ENCODE results near the gene CZIB.
"Not testable (repeated sequence)": the region's sequence is repeated elsewhere in the genome, so short reads cannot be mapped to it uniquely, and the experiment has no call there.

Gene CZIB

DNA sequence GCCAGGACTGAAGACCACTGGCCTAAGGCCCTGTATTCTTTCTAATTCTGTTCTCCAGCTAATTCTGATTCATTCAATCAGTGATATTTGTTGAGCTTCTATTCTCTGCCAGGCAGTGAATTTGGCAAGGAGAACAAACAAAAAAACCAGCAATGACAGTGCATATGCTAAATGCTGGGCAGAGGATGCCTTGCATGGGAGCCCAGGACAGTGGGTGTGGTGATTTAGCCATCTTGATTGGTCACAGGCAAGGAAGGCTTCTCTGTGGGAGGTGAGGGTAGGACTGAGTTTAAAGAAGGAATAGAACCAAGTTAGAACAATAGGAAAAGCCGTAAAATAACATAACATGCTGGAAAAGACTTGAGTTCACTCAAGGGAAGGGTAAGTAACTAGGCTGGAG, 33.0 kb downstream of the CZIB start:
- no peak for DNase-seq

DNA sequence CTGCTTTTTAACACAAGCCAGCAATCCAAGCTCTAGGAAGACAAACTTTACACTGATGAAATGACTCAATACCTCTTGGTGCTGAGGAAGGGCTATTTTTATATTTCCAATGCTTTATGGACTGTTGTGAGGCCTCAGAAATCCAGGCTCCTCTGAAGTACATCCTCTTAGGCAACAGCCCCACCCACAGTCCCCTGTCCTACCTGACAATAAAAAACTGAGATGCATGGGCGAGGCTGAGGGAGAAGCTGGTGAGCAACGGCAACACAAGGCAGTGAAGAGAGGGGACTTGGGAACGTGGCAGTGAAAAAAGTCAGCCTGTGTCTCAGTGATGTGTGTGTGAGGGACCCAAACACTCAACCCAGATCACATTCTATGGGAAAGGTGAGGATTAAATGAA, 33.9 kb downstream of the CZIB start:
- no peak for DNase-seq

DNA sequence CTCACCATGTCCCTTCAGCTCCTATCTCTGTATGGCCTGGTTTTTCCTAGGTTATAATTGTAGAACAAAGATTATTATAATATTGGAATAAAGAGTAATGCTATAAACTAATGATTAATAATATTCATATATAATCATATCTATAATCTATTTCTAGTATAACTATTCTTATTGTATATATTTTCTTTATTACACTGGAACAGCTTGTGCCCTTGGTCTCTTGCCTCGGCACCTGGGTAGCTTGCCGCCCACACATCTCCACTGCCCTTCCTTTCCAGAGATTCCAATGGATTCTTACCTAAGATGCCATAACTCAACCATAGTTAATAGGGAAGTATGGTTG, 34.5 kb downstream of the CZIB start:
- DNase-seq: not testable (repeated sequence)

DNA sequence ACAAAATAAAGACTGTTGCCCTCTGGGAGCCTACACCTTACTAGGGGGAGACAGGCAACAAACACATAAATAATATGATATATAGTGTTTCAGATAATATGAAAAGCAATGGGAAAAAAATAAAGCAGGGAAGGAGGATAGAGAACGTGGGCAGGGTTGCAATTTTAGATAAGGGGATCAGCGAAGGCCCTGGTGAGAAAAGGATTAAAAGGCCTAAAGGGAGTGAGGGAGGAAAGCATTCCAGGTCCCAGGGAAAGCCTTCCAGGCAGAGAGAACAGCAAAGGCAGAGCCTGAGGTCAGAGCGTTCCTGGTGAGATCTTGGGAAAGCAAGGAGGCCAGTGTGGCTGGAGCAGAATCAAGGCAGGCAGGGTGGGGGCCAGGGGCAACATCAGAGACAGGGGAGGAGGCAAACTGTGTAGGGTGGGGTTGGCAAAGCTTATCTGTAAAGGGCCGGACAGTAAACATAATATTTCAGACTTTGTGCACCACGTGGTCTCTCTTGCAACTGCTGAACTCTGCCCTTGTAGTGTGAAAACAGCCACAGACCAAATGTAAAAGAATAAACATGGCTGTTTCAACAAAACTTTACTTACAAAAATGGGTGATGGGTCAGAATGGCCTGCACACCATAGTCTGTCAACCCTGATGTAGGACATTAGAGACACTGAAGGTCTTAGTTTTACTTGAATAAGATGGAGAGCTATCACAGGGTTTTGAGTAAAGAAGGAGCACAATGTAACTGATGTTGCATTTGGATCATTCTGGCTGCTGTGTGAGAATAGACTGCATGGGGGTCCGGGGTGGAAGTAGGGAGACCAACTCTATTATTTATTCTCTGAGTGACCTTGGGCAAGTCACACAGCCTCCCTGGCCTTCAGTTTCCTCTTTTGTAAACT, 37.1 kb downstream of the CZIB start:
- DNase-seq: no peak

DNA sequence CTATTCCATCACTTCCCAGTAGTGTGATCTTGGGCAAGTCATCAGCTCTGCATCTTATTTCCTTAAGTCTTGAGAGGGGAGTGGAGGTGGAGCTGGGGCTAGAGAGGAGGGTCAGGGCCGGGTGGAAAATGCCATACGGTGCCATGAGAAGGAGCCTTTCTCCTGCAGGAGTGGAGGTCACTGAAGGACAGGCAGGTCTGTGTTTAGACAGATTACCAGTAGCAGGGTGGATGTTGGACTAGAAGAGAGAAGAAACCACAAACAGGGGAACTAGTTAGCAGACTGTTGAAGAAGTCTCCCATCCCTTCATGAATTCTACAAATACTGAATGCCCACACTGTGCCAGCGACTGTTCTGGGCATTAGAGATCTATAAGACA, 37.7 kb downstream of the CZIB start:
- no peak for DNase-seq

DNA sequence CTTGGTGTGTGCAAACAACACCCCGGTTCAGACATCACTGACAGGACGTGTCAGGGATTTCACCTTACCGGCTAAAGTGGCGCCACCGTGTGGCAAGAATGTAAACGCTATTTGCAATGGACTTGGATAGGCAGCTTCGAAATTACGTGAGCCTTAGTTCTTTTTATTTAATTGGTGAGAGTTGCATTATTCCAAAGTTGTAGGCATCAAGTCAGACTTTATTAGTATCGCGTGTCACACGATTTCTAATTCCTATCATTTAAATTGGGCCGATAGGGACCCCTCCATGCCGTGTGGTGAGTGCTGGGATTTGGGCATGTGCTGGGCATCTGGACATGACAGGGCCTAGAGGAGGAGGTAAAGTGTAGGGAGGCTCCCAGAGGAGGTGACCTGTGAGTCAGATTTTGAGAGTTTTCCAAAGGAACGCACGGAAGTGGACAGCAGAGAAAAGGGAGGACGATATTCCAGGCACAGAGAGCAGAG, 38.3 kb downstream of the CZIB start:
- peak; percentile 41 to 78 (median 59) for DNase-seq

DNA sequence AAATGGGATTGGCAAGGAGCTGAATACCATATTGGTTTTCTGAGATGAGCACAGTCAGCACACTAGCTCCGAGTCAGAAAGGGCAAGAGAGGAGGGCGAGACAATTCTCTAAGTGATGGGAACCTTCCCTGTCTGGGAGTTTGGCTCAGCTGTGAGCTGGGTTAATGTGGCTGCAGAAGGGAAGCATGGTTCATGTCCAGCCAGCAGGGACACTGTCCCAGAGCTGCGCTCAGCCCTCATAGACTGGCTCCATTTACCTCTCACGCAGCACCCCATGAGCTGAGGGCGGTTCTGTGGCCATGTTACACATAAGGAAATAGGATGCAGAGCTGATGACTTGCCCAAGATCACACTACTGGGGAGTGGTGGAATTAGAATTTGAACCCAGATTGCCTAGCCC, 39.5 kb downstream of the CZIB start:
- no peak for DNase-seq

DNA sequence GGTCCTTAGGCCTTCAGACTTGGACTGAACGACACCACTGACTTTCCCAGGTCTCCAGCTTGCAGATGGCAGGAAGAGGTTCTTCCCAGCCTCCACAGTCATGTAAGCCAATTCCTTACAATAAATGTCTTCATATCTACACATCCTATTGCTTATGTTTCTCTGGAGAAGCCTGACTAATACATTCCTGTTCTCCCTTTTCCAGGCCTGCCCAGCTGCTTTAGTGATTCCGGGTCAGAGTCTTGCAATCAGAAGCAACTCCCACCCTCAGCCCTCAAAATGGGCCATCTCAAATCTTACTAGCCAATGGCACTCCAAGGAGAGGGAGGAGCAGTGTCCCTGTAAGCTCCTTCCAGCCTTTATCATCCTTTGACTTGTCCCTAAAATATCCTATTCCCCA, 40.2 kb downstream of the CZIB start:
- no peak for DNase-seq

DNA sequence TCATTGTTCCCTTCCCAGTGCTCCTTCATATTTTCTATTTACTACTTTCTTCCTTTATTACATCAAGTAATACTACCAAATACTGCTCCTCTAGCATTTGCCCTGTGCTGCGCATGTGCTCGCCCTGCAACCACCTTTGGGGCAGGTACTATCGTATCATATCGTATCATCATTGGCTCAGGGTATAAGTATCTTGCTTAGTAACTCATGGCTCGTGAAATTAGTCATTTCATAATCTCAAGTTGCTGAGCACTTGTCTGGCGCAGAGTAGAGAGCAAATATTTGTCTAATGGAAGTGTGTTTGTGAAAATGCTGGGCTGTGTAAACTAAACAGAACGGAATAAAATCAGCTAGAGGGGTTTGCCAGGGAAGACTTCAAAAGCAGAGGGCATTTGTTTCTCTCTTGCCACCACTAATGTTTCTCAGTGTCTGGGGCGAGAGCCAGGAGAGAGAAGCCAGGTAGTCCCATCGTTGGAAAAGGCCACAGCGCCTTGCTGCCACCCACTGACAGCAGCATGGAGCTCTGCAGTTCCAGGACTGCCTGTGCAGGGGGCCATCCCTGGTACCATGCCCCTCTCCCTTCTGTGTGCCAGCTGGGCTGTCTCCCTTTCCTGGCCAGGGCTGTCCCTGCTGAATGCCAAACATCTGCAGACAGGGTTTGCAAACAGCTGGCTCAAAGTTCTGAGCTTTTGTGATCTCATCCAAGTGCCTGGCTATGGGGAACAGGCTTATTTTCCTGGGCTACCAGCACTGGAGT, 43.8 kb downstream of the CZIB start:
- no peak for DNase-seq

DNA sequence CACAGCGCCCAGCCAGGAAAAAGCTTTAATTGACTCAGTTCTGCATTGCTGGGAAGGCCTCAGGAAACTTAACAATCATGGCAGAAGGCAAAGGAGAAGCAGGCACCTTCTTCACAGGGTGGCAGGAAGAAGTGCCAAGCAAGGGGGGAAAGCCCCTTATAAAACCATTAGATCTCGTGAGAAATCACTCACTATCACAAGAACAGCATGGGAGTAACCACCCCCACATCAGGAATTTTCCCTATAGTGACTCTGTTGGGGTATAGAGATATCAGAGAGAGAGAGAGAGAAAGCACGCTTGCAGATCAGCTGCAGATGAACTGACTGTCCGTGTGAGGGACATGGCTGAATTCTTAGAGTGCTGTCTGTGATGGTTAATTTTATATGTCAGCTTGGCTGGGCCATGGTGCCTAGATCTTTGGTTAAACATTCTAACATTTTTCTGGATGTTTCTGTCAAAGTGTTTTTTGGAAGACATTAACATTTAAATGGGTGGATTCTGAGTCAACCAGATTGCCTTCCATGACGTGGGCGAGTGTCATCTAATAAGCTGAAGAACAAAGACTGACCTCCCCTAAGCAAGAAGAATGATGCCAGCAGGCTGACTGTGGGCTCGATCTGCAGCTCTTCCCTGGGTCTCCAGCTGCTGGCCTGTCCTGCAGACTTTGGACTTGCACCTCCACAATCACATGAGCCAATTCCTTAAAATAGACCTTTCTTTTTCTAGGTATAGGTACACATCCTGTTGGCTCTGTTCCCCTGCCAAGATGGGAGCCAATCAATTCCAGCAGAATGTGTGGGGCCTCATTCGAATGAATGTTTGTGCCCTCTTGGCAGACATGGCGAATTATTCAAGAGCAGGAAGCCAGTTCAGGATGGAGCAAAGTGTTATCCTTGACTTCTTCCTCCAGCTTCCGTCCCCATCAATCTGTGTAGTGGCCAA, 45.2 kb downstream of the CZIB start:
- DNase-seq: no peak

DNA sequence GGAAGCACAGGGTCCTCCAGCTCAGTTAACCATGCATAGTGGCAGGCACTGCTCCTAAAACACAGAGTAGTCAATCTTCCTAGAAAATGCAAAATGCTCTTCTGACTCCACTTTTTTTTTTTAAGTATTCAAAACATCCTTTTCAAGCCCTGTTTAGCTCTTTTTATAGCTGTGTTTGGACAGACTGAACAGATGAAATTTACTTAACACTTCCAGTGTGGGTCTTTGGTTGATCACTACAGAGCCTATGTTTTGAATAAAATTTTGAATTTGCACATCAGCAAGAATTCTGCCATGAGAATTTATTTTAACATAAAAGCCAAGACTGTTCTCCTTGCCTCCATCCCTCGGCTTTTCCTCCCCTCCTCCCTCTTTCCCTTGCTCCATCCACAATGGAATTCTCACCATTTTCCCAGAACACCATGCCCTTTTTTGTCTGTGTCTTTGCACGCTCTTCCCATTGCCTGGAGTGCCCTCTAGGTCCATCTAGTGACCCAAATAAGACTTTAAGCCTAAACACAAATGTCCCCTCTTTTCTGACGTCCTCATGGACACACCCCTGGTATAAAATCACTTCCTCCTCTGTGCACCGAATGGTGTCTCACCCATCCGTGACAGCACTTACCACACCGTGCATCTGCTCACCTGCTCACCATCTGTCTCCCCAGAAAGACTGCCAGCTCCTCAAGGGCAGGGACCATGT, 47.9 kb downstream of the CZIB start:
- DNase-seq: no peak

DNA sequence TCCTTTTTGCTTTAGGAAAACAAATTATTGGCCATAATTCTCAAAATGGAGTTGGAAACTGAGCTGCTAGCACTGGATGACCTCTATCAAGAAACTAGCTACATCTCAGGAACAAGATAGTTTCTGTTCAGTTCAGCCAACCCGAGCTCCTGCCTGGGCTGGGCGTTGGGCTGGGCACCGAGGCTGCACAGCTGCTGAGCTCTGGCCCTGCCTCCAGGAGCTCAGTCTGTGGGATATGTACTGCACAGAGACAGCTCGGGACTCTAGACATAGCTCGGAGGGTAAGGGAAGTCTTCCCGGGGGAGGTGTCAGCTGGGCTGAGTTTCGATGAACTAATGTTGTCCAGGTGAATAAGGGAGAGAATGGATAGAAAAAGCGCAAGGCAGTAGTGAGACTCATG, 53.5 kb downstream of the CZIB start:
- no peak for DNase-seq

DNA sequence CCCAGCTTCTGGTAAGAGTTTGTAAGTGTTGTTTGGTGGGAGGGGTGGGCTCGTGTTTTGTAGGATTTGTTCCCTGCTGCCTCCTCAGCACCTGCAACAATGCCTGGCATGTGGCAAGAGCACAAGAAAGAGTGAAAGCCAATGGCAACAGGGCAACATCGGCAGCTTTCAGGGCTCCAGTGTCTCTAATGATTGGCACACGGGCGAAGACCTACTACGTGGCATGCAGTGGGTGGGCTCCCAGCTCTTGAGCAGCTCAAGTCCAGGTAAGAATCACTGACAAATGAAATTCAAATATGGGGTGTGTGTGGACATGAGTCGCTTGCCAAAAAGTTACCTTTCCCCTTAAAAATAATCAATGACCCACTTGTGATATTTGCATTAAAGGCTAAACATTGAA, 54.1 kb downstream of the CZIB start:
- no peak for DNase-seq

DNA sequence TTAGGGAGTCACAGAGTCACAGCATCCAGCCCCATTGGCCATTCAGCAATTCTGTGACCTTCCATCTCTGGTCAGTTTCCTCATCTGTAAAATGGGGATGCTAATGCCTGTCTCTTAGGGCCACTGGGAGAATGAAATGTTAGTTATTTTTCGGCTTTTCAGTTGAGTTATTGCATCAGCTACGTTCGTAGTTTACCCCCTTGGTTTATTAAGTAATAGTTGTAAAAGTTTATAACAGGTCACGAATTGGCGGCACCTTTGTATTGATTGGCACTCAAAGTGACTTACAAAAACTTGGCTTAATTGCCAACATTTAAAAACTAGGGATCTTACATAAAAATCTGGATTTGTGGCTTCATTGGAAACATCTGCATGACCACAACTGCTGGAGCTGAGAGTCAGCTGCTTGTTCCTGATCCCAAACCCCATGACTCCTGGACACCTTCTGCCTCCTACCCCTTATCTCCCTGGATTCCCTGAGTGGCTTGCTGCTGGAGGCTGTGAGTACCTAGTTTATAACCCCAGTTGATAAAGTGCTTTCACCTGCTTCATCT, 54.9 kb downstream of the CZIB start:
- DNase-seq: no peak
